Mammary epithelial cell (primary cell): ENCODE results near the gene MARK2.

Source experiments
- EZH2 ChIP-seq: IDR thresholded peaks from 2 replicates; pipeline ENCODE4 v1.6.1; 2012; ENCODE audit warnings: low read length, inconsistent platforms, borderline replicate concordance
- TF ChIP-seq, protein P1 (sequence below), 2 donors: IDR thresholded peaks in 1 of 2; conservative IDR thresholded peaks in 1 of 2; 2 replicates each; pipeline ENCODE4 v1.5.1; 2011 to 2012; ENCODE audit warnings: inconsistent platforms in 2 of 2, low read length in 2 of 2, mild to moderate bottlenecking in 2 of 2, control low read depth in 1 of 2, low read depth in 1 of 2; ENCODE audit not compliant: insufficient read depth in 1 of 2; ENCODE audit errors: extremely low read depth in 1 of 2

DNA sequence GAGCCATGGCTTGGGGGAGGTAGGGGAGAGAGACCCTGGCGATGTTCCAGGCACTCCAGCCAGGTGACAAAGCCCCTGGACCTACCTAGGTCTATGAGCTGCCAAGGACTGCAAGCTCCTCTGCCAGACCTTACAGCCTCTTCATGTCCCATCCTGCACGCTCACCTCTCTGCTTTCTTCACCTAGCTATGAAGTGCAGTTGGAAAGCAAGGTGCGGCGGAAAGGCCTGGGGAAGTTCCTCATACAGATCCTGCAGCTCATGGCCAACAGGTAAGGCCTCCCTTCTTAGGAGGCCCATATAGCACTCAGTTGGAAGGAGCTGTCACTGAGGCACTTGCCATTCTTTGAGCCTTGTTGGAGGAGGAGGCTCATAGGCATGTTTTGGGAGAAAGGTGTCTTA, 113.7 kb downstream of the MARK2 start:
- TF ChIP-seq EZH2: no peak
- TF ChIP-seq, protein P1, sequence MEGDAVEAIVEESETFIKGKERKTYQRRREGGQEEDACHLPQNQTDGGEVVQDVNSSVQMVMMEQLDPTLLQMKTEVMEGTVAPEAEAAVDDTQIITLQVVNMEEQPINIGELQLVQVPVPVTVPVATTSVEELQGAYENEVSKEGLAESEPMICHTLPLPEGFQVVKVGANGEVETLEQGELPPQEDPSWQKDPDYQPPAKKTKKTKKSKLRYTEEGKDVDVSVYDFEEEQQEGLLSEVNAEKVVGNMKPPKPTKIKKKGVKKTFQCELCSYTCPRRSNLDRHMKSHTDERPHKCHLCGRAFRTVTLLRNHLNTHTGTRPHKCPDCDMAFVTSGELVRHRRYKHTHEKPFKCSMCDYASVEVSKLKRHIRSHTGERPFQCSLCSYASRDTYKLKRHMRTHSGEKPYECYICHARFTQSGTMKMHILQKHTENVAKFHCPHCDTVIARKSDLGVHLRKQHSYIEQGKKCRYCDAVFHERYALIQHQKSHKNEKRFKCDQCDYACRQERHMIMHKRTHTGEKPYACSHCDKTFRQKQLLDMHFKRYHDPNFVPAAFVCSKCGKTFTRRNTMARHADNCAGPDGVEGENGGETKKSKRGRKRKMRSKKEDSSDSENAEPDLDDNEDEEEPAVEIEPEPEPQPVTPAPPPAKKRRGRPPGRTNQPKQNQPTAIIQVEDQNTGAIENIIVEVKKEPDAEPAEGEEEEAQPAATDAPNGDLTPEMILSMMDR (conservative IDR thresholded peaks at IDR 0.05 in 1 of 2, IDR thresholded peaks at IDR 0.05 in 1 of 2; ENCODE audit: extremely low read depth in 1 of 2, insufficient read depth in 1 of 2, low read depth in 1 of 2, low read length in 2 of 2): no peak
